Endothelial cell of umbilical vein (primary cell): ENCODE measurements around the gene VTI1A.

ENCODE experiments used
- CTCF ChIP-seq, 2 donors: IDR thresholded peaks; 1 replicate in 1 of 2; 2 replicates in 1 of 2; pipeline ENCODE4 v1.5.1; 2011; ENCODE audit warnings: low read length in 2 of 2, mild to moderate bottlenecking in 2 of 2, moderate library complexity in 2 of 2, control low read depth in 1 of 2, inconsistent platforms in 1 of 2, low read depth in 1 of 2; ENCODE audit not compliant: insufficient read depth in 1 of 2; ENCODE audit errors: extremely low read depth in 1 of 2
- EZH2 ChIP-seq: IDR thresholded peaks from 2 replicates; pipeline ENCODE4 v1.6.1; 2012; ENCODE audit warnings: borderline replicate concordance, low read depth, mild to moderate bottlenecking, moderate library complexity, low read length, inconsistent platforms; ENCODE audit not compliant: severe bottlenecking
- JUN ChIP-seq: IDR thresholded peaks from 2 replicates; pipeline ENCODE4 v1.6.1; 2011; ENCODE audit warnings: borderline replicate concordance, low read depth; ENCODE audit not compliant: insufficient read length, insufficient read depth
- POLR2A ChIP-seq: IDR thresholded peaks from 2 replicates; pipeline ENCODE4 v1.6.1; 2012; ENCODE audit warnings: low read depth, mild to moderate bottlenecking, control low read depth, low read length

GRCh38 chr10:112852306-112852705, 405.3 kb downstream of the VTI1A start:
- TF ChIP-seq POLR2A (no peak), EZH2 (no peak), CTCF (IDR thresholded peaks at IDR 0.05; ENCODE audit: extremely low read depth in 1 of 2, insufficient read depth in 1 of 2, low read depth in 1 of 2, low read length in 2 of 2) (no peak), JUN (no peak)
